Measurements from ENCODE around the gene TM9SF4.

TM9SF4 gene

DNA sequence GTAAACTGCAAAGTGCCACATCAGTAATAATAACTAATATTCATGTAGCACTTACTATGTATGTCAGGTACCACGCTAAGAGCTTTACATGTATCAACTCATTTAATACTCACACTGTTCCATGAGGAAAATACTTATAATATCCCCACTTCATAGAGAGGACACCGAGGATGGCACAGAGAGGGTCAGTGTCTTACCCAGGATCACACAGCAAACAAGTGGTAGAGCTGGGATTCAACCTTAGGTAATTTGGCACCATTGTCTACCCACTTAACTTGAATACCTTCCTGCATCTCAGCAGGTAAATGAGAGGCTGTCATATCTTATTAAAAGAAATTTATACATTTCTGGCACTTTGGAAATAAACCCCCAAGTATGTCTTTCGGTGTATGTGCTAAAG lies 106.2 kb downstream of the TM9SF4 start:
- 98% methylated on average over 3 of the region's 3 CpGs for WGBS
- DNase-seq, result no peak

DNA sequence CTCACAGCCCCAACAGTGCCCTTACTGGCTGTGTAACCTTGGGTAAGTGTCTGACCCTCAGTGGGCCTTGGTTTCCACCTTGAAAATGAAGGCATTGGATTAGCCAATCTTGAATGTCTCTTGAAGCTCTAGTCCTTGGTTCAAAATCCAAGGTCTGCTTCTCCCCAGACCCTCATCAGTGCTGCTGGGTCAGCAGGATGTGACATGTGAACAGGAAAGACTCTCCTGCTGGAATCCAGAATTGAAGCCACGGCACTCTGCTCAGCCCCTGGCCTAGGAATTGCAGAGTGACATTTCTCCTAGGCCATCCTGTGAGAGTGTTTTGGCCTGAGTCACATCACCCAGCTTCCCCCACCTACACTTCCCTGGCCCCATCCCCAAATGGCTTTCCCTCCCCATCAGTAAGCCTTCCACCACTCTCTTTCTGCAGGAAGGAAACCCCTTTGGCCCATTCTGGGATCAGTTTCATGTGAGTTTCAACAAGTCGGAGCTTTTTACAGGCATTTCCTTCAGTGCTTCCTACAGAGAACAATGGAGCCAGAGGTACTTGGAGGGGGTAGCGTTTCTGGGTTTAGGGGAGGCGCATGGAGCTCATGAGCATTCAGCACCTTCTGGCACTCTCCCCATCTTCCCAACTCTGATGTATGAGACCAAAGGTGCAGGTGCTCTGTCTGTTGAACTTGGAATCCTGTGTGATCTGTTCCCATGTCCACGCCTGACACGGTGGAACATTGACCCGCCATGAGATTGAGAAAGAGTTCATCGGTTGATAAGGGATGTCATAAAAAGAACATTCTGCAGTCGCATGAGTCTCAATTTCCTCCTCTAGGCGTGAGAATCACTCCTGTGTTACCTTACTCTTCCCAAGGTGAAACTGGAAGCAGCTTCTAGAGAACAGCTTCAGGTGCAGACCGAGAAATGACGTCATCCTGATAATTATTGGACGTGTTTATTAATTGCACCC lies 106.9 kb downstream of the TM9SF4 start:
- no peak overlapping the region for H2BK15ac ChIP-seq (ENCODE audit: low read depth, poor library complexity, severe bottlenecking)
- H3K9ac ChIP-seq (ENCODE audit: low read length), result no peak overlapping the region
- peaks cover 53% of the 10 kb centered on the region for H3K79me1 ChIP-seq (replicated peaks; ENCODE audit: low read length, poor library complexity, severe bottlenecking)
- H2BK120ac ChIP-seq (ENCODE audit: low read depth, low read length), result no peak overlapping the region
- peaks cover 49 to 85% of the 10 kb centered on the region in 2 experiments for H3K36me3 ChIP-seq (ENCODE audit: control insufficient read depth in 1 of 2, insufficient read depth in 2 of 2, low read depth in 1 of 2, low read length in 2 of 2)
- no peak overlapping the region for H3K14ac ChIP-seq (ENCODE audit: low read length in 2 of 2)
- H3K23ac ChIP-seq (ENCODE audit: low read length in 2 of 2), result no peak overlapping the region
- no peak overlapping the region for H2AK5ac ChIP-seq (ENCODE audit: low read length, severe bottlenecking)
- no peak overlapping the region for H2BK5ac ChIP-seq (ENCODE audit: low read depth, low read length, poor library complexity, severe bottlenecking)
- no peak overlapping the region for H2BK12ac ChIP-seq (ENCODE audit: low read length in 2 of 2)
- no peak overlapping the region for H3K4me2 ChIP-seq (ENCODE audit: low read length, poor library complexity, severe bottlenecking)
- H3K4me3 ChIP-seq (ENCODE audit: insufficient read depth in 1 of 2, low read depth in 1 of 2, low read length in 2 of 2), result no peak overlapping the region
- H4K8ac ChIP-seq (ENCODE audit: low read length), result no peak overlapping the region
- H3K4ac ChIP-seq (ENCODE audit: low read depth in 1 of 2, low read length in 2 of 2), result no peak overlapping the region
- H3K18ac ChIP-seq (ENCODE audit: low read depth in 1 of 2, low read length in 2 of 2), result no peak overlapping the region
- 97% methylated on average over 13 of the region's 13 CpGs for WGBS
- no peak overlapping the region for H3K27ac ChIP-seq (ENCODE audit: low read length, poor library complexity, severe bottlenecking)
- no peak overlapping the region for H2AFZ ChIP-seq (ENCODE audit: low read depth, low read length)
- no peaks in the 10 kb centered on the region for H3K27me3 ChIP-seq (ENCODE audit: control insufficient read depth in 1 of 2, insufficient read depth in 1 of 2, low read length in 2 of 2)
- H3K4me1 ChIP-seq (ENCODE audit: control insufficient read depth, insufficient read depth, low read depth, low read length), result no peaks in the 10 kb centered on the region
- no peak for DNase-seq
- H3K9me3 ChIP-seq (ENCODE audit: control insufficient read depth, low read length), result no peaks in the 10 kb centered on the region
- no peak overlapping the region for H4K91ac ChIP-seq (ENCODE audit: low read length)

More for the DNA sequence above, 106.2 kb downstream of the TM9SF4 start:
- H3K27me3 ChIP-seq (ENCODE audit: control insufficient read depth in 1 of 2, insufficient read depth in 1 of 2, low read length in 2 of 2), result no peaks in the 10 kb centered on the region
- H3K14ac ChIP-seq (ENCODE audit: low read length in 2 of 2), result no peak overlapping the region
- no peak overlapping the region for H3K27ac ChIP-seq (ENCODE audit: low read length, poor library complexity, severe bottlenecking)
- H2BK12ac ChIP-seq (ENCODE audit: low read length in 2 of 2), result no peak overlapping the region
- no peak overlapping the region for H3K4me2 ChIP-seq (ENCODE audit: low read length, poor library complexity, severe bottlenecking)
- H2BK15ac ChIP-seq (ENCODE audit: low read depth, poor library complexity, severe bottlenecking), result no peak overlapping the region
- no peak overlapping the region for H3K4me3 ChIP-seq (ENCODE audit: insufficient read depth in 1 of 2, low read depth in 1 of 2, low read length in 2 of 2)
- H3K4me1 ChIP-seq (ENCODE audit: control insufficient read depth, insufficient read depth, low read depth, low read length), result no peaks in the 10 kb centered on the region
- H3K9me3 ChIP-seq (ENCODE audit: control insufficient read depth, low read length), result no peaks in the 10 kb centered on the region
- no peak overlapping the region for H3K4ac ChIP-seq (ENCODE audit: low read depth in 1 of 2, low read length in 2 of 2)
- no peak overlapping the region for H3K18ac ChIP-seq (ENCODE audit: low read depth in 1 of 2, low read length in 2 of 2)
- H2BK120ac ChIP-seq (ENCODE audit: low read depth, low read length), result no peak overlapping the region
- no peak overlapping the region for H4K91ac ChIP-seq (ENCODE audit: low read length)
- H2AFZ ChIP-seq (ENCODE audit: low read depth, low read length), result no peak overlapping the region
- H3K79me1 ChIP-seq (replicated peaks; ENCODE audit: low read length, poor library complexity, severe bottlenecking), result peaks cover 53% of the 10 kb centered on the region
- H3K36me3 ChIP-seq (ENCODE audit: control insufficient read depth in 1 of 2, insufficient read depth in 2 of 2, low read depth in 1 of 2, low read length in 2 of 2), result peaks cover 46 to 84% of the 10 kb centered on the region in 2 experiments
- H3K23ac ChIP-seq (ENCODE audit: low read length in 2 of 2), result no peak overlapping the region
- no peak overlapping the region for H3K9ac ChIP-seq (ENCODE audit: low read length)
- no peak overlapping the region for H2AK5ac ChIP-seq (ENCODE audit: low read length, severe bottlenecking)
- no peak overlapping the region for H2BK5ac ChIP-seq (ENCODE audit: low read depth, low read length, poor library complexity, severe bottlenecking)
- H4K8ac ChIP-seq (ENCODE audit: low read length), result no peak overlapping the region

All from mesenchymal stem cell (in vitro differentiated cells and primary cell).